HG03196 (cell line): Measurements from ENCODE around the gene NLRX1.
"Not testable (repeated sequence)": the region's sequence is repeated elsewhere in the genome, so short reads cannot be mapped to it uniquely, and the experiment has no call there.

Source experiments
- ATAC-seq: cut with Tn5 transposase; IDR thresholded peaks from one replicate; pipeline ENCODE4 v1.9.1; 2021; ENCODE audit not compliant: unreplicated experiment

NLRX1 gene, protein sequence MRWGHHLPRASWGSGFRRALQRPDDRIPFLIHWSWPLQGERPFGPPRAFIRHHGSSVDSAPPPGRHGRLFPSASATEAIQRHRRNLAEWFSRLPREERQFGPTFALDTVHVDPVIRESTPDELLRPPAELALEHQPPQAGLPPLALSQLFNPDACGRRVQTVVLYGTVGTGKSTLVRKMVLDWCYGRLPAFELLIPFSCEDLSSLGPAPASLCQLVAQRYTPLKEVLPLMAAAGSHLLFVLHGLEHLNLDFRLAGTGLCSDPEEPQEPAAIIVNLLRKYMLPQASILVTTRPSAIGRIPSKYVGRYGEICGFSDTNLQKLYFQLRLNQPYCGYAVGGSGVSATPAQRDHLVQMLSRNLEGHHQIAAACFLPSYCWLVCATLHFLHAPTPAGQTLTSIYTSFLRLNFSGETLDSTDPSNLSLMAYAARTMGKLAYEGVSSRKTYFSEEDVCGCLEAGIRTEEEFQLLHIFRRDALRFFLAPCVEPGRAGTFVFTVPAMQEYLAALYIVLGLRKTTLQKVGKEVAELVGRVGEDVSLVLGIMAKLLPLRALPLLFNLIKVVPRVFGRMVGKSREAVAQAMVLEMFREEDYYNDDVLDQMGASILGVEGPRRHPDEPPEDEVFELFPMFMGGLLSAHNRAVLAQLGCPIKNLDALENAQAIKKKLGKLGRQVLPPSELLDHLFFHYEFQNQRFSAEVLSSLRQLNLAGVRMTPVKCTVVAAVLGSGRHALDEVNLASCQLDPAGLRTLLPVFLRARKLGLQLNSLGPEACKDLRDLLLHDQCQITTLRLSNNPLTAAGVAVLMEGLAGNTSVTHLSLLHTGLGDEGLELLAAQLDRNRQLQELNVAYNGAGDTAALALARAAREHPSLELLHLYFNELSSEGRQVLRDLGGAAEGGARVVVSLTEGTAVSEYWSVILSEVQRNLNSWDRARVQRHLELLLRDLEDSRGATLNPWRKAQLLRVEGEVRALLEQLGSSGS

DNA sequence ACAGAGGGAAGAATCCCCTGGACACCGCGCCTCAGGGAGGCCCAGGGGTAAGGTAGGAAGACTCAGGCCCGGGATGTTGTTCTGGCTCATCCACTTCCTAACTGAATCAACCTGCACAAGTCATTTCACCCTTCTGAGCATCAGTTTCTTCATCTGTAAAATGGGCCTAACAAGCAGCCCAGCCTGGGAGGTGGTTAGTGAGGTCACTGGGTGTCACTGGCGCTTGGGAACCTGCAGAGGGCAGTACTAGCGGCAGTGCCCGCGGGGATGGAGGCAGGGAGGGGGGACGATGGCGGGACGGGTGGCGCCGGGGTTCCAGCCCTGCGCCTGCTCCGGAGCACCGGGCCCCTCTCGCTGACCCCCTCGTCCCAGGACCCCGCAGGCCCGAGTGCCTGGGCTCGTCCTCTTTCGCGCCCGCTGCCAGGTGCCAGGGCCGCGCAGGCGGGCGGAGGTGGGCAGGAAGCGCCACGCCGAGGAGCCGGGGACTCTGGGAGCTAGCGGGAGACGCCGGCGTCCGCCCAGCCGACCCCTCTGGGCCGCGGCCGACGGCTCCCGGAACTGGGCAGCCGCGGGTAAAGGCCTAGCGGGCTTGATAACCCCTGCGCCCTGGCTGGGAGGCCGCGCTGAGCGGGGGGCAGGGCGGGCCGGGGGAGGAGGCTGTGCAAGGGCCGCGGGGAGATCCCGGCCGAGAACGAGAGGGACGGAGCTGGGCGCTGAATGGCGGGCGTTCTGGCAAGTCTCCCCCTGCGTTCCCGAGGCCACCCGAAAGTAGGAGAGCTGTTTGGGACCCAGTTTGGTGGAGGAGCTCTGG is at the start of gene NLRX1:
NLRX1 (plus strand) TSS at position 255 of the 811 bp plus-strand sequence. CDS start 2,679 bp downstream, outside the sequence.
- peak; percentile 82 for ATAC-seq

DNA sequence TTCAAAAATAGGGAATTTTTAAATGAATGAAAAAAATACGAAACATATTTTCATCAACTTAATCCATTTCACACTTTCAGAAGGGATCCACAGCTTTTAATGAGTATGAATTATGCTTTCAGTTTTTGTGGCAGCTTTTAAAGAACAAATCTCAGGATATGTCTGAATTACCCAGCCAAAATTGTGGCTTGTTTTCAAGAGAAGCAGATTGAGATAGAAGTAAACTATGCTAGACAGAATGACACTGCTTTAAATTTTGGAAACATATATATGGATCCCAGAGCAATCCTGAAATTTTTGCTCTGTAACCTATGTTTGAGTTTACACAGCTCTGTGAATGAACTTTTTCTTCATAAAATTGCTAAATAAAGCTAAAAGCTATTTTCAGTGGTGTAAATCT is 49.6 kb upstream of the NLRX1 start:
- no peak for ATAC-seq

DNA sequence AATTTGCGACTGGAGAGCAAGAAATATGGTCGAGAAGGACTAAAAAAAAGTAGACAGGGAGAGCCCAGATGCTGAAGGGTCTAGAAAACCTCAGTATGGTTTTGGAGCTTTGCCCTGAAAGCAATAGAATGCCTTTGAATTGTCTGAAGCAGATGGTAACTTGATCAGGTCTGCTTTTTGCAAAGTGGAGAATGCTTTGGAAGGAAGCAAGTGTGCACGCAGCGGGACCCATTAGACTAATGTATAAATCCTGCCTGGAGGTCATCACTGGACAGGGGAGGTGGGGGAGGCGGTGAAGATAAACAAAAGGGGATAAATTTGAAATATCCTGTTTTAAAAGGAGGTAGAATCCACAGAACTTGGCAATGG is 47.9 kb upstream of the NLRX1 start:
- no peak for ATAC-seq

DNA sequence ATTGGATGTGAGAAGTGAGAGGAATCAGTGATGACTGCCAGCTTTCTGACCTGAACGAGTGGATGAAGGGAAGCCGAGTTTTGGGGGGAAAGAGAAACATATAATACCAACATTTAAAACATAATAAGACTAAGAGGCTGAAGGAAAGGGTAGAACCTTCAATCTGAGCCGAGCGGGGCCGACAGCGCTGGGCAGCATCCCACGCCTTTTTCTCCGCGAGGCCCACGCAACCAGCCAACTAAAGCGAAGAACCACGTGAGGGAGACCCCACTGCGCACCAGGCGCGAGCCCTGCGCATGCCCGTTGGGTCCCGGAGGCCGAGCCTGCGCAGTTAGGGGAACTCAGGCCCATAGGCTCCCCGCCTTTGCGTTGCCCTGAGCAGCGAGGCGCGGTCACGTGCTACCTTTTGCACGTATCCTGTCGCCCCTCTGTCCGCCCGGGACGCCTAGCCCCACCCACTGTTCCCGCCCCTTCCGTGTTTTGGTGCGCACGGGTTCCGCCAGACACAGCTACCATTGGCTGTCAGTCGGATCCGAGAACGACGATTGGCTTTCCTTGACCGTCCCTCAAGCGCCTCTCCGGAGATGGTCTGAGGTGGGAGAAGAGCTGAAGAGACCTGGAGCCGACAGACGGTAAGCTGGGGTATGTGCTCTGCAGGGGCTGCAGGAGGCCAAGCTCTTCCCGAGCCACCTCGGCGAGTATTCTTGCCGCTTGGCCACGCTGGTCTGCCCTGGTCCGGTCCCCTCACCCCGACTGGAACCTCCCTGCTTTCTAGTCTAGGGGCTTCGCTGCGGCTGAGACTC is 47.3 kb upstream of the NLRX1 start, which contains the start of gene HINFP:
HINFP (plus strand) TSS at position 573 of the 803 bp plus-strand sequence. CDS start 5,365 bp downstream, outside the sequence.
- ATAC-seq = peak; percentile 94

DNA sequence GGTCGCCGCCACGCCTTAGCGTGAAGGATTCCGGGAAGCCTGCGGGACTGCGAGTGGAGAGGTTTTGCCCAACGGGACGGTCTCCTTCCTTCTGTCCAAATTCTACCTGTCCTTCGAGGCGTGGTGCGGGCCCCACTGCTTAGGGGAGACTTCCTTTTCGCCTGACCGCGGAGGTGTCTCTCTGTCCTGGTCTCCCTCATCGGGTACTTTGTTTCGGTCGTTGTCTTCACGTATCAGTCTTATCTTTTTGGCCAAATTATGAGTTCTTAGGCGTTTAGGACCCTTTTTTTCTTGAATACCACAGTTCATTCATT is 46.8 kb upstream of the NLRX1 start:
- no peak for ATAC-seq

DNA sequence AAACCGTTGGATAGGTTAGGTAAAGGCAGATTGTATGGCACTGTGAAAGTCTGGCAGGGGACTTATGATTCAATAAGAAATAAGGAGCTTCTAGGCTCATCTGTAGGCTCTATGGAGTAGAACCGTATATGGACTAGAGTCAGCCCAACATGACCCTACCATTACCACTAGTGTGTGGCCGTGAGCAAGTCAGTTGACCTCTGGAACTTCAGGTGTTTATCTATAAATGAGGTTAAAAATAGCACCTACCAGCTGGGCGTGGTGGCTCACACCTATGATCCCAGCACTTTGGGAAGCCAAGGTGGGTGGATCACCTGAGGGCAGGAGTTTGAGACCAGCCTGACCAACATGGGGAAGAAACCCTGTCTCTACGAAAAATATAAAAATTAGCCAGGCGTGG is 42.7 kb upstream of the NLRX1 start:
- ATAC-seq = no peak

DNA sequence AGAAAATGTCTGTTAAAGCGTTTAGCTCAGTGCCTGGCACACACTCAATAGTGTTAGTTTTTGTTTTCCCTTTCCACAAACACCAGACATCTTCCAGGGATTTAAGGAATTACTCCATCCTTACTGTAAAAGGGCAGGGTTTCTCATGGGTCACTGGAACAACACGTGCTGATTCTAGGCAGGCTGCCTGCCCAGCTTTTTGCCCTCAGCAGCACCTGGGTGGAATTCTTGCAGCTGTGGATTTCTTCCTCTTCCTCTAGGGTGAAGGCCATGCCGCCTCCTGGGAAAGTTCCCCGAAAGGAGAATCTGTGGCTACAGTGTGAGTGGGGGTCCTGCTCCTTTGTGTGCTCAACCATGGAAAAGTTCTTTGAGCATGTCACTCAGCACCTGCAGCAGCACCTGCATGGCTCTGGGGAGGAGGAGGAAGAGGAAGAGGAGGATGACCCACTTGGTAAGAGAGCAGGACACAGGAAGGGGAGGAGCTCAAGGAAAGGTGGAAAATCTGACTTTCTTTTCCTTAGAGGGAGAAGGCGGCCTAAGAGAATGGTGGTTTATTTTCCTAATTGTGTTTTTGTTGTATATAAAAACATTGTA is 41.8 kb upstream of the NLRX1 start:
- ATAC-seq = no peak

DNA sequence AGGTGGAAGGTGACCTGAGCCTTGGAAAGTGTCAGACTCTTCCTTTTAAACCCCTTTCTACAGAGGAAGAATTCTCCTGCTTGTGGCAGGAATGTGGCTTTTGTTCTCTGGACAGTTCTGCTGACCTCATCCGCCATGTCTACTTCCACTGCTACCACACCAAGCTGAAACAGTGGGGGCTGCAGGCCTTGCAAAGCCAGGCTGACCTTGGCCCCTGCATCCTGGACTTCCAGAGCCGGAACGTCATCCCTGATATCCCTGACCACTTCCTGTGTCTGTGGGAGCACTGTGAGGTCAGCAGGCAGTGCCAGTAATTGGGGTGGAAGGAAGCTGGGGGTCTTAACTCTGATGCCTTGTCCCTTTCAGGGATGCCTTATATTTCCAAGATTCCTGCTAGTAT is 37.9 kb upstream of the NLRX1 start:
- ATAC-seq = no peak

DNA sequence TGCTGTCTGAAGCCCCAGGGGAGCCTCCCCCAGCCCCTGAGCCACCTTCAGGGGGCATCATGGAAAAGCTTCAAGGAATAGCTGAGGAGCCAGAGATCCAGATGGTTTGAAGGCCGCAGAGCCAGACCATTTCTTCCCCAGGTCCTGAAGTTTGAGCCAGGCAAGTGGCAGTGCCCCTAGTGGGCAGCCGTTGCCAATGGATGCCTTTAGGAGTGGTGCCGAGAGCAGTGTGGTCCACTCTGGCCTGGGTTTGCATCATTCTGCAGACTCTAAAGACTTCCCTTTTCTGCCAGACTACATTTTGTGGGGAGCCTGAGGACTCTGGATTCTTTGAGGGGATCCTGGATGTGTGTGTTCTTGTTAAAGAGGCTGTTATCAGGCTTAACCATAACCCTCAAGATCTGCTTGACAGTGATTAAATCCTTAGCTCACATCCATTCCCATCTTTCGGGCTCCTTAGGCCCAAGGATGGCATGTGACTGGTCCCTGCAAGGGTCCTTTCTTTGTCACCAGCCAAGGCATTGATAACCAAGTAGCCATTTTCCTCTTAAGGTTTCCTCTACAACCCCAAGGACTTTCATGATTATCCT is 34.0 kb upstream of the NLRX1 start:
- ATAC-seq = no peak

DNA sequence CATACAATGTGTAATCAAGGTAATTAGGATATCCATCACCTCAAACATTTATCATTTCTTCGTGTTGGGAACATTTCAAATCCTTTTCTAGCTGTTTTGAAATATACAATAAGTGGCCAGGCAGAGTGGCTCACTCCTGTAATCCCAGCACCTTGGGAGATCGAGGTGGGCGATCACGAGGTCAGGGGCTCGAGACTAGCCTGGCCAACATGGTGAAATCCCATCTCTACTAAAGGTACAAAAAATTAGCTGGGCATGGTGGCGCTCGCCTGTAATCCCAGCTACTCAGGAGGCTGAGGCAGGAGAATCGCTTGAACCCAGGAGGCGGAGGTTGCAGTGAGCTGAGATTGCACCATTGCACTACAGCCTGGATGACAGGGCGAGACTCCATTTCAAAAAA is 29.2 kb upstream of the NLRX1 start:
- ATAC-seq = not testable (repeated sequence)

DNA sequence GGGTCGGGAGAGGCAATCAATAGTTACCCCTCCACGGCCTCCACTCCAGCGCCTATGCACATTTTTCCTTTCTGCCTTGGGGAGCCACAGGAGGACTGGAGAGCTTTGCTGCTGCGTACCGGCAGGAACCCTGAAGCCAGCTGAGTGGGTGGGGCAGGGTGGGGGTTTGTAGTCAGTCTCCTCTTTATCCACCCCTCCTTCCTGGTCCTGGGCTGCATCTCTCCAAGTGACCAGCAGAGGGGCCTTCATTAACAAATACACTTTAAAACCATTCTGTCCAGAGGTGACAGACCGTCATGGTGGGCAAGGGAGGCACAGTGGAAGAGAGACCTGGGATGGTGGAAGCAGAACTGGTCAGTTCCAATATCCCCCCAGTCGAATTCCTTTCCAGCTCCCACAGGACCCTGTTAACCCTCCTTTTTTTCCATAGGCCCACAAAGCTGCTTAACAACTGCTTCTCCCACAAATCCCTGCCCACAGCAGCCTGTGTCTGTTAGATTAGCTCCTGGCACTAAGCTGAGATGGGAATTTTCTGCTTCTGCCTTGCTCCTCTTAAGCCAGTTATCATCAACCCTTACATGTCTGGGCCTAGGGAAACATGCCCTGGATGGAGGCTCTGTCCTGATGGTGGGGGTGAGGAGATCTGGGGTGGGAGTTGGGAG is 23.6 kb upstream of the NLRX1 start:
- no peak for ATAC-seq

DNA sequence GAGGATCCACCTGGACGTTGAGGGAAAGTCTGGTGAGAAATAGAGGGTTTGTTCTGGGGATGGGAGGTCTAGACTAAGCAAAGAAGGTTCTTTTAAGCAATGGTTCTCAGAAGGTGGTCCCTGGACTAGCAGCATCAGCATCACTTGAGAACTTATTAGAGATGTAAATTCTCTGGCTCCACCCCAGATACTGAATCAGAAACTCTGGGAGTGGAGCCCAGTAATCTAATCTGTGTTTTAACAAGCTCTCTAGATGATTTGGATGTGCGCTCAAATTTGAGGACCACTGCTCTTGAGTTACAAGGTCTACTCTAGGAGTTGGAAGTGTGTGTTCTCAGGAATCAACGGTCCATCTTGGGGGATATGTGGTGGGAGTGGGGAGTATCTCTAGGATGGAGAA is 23.0 kb upstream of the NLRX1 start:
- ATAC-seq = no peak

DNA sequence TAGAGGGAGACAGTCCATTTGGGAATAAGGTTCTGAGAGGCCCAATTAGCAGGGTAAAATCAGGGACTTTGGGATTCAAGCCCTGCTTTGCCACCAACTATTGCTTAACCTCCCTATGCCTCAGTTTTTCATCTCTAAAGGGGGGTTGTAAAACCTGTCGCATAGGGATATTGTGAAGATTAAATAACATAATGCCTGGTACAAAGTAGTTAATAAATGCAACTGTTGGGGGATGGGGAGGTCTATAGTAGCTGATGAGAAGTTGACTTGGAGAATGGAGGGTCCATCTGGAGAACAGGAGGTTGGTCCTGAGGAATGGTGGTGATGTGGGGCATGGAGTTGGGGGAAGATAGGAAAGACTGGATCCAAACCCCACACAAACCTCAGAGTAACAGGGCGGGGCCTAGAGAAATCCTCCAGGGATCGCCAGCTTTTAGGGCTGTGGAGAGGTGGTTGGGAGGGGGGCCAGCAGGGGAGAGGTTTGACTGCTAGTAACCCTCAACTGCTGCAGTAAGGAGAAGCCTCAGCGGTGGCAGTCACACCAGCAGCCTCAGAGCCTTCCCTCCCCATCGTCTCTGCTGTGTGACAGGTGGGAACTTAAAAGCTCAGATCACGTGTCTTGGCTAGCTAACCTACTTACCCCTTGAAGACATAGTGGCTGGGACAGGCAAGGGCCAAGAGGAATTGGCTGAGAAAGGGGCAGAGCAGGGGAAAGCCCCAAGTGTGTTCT is 20.8 kb upstream of the NLRX1 start:
- no peak for ATAC-seq

DNA sequence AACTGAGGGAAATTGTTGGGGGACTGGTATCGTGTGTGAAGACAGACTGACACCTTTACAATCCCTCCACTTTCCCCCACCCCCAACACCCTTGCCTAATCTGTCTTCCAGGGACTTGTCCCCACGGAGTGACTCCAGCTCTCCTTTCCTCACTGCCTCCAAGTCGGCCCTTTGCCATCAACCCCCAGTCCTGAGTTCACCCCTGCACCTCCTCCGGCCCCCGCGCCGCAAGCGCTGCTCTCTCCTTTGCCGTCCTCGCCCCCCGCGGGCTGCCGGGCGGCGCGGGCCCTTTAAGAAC is 19.9 kb upstream of the NLRX1 start:
- no peak for ATAC-seq

DNA sequence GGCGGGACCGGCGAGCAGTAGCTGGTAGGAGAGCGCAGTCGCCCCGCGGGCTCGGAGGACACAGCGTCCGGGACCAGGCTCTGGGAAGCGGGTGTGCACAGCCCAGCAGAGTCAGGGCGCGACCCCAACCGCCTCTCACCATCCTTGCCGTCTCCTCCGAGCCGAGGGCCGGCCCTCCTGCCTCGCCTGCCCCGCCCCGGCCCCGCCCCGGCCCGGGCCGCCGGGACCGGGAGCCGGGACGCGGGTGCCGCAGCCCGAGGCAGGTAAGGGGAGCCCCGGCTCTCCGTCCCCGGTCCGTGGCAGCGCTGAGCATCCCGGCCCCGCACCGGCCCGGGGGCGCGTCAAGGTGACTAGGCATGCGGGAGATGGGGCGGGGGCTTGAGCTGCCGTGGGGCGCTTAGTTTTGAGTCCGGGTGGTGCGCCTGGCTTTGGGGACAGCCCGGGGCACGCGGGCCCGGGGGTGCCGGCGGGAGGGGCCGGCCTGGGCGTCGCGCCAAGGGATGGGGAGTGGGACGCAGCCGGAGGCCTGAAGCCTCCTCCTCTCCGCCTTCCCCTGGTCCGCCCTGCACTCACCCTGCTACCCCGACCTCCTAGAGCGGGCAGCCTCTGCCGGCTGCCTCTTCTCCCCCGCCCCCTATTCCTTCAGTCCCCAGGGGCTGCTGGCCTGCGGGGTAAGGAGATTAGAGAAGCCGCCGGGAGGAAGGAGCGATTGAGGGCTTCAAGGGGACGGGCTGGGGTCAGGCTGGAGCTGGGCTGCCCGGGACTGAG is 19.3 kb upstream of the NLRX1 start, which contains the start of gene ABCG4:
ABCG4 (plus strand) TSS at position 35 of the 768 bp plus-strand sequence. CDS start 914 bp downstream, outside the sequence.
- no peak for ATAC-seq

DNA sequence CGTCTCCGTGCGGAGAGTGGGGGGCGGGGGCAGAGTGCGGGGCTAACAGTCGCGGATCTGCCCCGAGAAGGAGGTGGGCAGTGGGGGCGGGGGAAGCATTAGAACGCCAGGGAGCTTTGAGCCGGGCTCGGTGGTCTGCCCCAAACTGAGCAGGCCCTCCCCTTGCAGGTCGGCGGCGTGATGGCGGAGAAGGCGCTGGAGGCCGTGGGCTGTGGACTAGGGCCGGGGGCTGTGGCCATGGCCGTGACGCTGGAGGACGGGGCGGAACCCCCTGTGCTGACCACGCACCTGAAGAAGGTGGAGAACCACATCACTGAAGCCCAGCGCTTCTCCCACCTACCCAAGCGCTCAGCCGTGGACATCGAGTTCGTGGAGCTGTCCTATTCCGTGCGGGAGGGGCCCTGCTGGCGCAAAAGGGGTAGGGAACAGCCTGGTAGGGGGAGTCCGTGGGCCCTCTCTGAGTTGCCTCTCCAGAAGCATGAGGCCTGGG is 18.7 kb upstream of the NLRX1 start:
- ATAC-seq = no peak

DNA sequence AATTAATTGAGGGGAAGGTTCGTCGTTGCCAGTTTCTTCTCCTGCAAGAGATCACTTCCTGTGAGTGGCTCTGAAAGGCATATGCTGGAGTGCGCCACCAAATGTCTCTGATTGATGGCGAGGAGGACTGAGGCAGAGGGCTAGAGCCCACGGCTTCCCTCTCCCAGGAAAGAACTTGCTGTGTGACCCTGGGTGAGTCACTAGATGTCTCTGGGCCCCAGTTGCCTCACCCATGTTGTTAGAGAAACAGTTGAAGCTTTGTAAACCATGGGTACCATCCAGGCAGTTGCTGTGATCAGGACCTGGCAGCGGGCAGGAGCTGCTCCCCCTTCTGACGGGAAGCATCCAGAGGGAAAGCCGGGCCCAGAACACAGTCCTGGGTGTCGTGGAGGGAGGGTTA is 16.5 kb upstream of the NLRX1 start:
- no peak for ATAC-seq

DNA sequence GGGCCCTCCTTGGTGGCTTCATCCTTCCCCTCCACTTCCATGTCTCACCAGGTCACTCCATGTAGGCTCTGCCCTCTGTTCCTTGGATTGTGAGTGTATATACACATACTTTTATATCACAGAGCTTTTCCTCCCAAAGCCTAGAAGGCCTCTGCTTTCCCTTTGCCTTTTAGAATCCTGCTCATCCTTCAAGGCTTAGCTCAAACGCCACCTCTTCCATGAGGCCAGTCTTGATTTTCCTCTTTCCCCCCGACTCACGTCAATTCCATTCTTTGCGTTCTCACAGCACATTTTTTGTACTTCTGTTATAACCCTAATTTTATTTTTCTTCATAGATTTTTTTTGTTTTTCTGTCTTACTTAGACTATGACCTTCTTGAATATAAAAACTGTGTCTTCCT is 15.9 kb upstream of the NLRX1 start:
- ATAC-seq = no peak
